ENCODE measurements around the gene OXTR.
A peak's percentile ranks its signal among the peaks of the same experiment; 100 is the strongest.

OXTR gene

GRCh38 chr3:8768364-8769087 is 887 bp downstream of the OXTR start:
- H3K4me1 ChIP-seq (ENCODE audit: control insufficient read depth in 2 of 2, insufficient read depth in 2 of 2, low read length in 2 of 2), result peaks cover 8% of the 10 kb centered on the region in 2 donors
- H3K4me3 ChIP-seq (ENCODE audit: low read length in 2 of 2), result peak overlapping the region in 1 of 2 donors; percentile 25
- no peaks in the 10 kb centered on the region for H3K36me3 ChIP-seq (ENCODE audit: control insufficient read depth in 2 of 2, insufficient read depth in 2 of 2, low read length in 2 of 2)
- H3K9ac ChIP-seq (ENCODE audit: low read depth in 1 of 2, low read length in 2 of 2), result no peak overlapping the region
- H3K27ac ChIP-seq (ENCODE audit: low read depth in 2 of 2, low read length in 2 of 2), result no peak overlapping the region
- peaks cover 30 to 32% of the 10 kb centered on the region in 2 donors for H3K27me3 ChIP-seq (ENCODE audit: control insufficient read depth in 2 of 2, insufficient read depth in 2 of 2, low read length in 2 of 2)
- H3K9me3 ChIP-seq (ENCODE audit: control insufficient read depth in 2 of 2, low read length in 2 of 2), result no peaks in the 10 kb centered on the region

- no peak overlapping the region for H3K9ac ChIP-seq (ENCODE audit: low read depth in 1 of 2, low read length in 2 of 2)
- no peaks in the 10 kb centered on the region for H3K9me3 ChIP-seq (ENCODE audit: control insufficient read depth in 2 of 2, low read length in 2 of 2)
- H3K4me1 ChIP-seq (ENCODE audit: control insufficient read depth in 2 of 2, insufficient read depth in 2 of 2, low read length in 2 of 2), result peaks cover 8% of the 10 kb centered on the region in 2 donors
- H3K27me3 ChIP-seq (ENCODE audit: control insufficient read depth in 2 of 2, insufficient read depth in 2 of 2, low read length in 2 of 2), result peaks cover 30 to 32% of the 10 kb centered on the region in 2 donors
- H3K27ac ChIP-seq (ENCODE audit: low read depth in 2 of 2, low read length in 2 of 2), result no peak overlapping the region
- H3K36me3 ChIP-seq (ENCODE audit: control insufficient read depth in 2 of 2, insufficient read depth in 2 of 2, low read length in 2 of 2), result no peaks in the 10 kb centered on the region
- H3K4me3 ChIP-seq (ENCODE audit: low read length in 2 of 2), result peak overlapping the region; percentile 25 to 31
These were observed 1.6 kb downstream of the OXTR start for GRCh38 chr3:8767667-8768363.

DNA sequence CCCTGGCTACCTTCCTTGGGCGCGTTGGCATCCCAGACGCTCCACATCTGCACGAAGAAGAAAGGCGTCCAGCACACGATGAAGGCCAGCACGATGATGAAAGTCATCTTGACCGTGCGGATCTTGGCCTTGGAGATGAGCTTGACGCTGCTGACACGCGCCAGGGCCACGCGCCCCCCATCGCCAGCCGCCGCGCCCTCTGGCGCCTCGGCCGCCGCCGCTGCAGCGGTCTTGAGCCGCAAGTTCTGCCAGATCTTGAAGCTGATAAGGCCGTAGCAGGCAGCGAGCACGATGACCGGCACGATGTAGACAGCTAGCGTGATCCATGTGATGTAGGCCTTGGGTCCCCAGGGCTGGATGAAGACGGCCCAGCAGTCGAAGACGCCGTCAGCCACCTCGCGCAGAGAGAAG is 2.2 kb downstream of the OXTR start:
- Histone ChIP-seq H3K4me3 (ENCODE audit: low read length in 2 of 2) (peak overlapping the region; percentile 13 to 25), H3K27ac (ENCODE audit: low read depth in 2 of 2, low read length in 2 of 2) (no peak overlapping the region), H3K36me3 (ENCODE audit: control insufficient read depth in 2 of 2, insufficient read depth in 2 of 2, low read length in 2 of 2) (no peaks in the 10 kb centered on the region), H3K4me1 (ENCODE audit: control insufficient read depth in 2 of 2, insufficient read depth in 2 of 2, low read length in 2 of 2) (peaks cover 8% of the 10 kb centered on the region in 2 donors), H3K9me3 (ENCODE audit: control insufficient read depth in 2 of 2, low read length in 2 of 2) (no peaks in the 10 kb centered on the region), H3K9ac (ENCODE audit: low read depth in 1 of 2, low read length in 2 of 2) (no peak overlapping the region), H3K27me3 (ENCODE audit: control insufficient read depth in 2 of 2, insufficient read depth in 2 of 2, low read length in 2 of 2) (peaks cover 30 to 32% of the 10 kb centered on the region in 2 donors)

DNA sequence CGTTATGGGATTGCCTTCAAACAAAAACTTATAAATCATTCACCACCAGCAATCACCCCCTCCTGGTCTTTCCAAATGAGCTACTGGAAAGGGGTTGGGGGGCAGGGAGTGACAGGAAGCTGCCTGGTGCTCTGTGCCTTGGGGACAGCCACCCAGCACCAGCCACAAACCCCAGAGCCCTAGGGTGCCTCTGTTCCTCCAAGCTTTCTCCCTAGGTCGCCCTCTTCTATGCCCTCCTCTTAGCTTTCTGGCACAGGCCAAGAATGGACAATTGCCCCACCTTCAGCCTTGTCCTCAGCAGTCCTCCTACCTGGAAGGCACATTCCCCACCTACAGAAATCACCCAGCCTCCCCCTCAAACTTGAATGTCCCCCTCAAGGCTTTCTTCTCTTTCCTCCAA is 3.3 kb downstream of the OXTR start:
- Histone ChIP-seq H3K36me3 (ENCODE audit: control insufficient read depth in 2 of 2, insufficient read depth in 2 of 2, low read length in 2 of 2) (no peaks in the 10 kb centered on the region), H3K27ac (ENCODE audit: low read depth in 2 of 2, low read length in 2 of 2) (no peak overlapping the region), H3K9me3 (ENCODE audit: control insufficient read depth in 2 of 2, low read length in 2 of 2) (no peaks in the 10 kb centered on the region), H3K27me3 (ENCODE audit: control insufficient read depth in 2 of 2, insufficient read depth in 2 of 2, low read length in 2 of 2) (peaks cover 30 to 32% of the 10 kb centered on the region in 2 donors), H3K4me3 (ENCODE audit: low read length in 2 of 2) (no peak overlapping the region), H3K4me1 (ENCODE audit: control insufficient read depth in 2 of 2, insufficient read depth in 2 of 2, low read length in 2 of 2) (peaks cover 8% of the 10 kb centered on the region in 2 donors), H3K9ac (ENCODE audit: low read depth in 1 of 2, low read length in 2 of 2) (no peak overlapping the region)

DNA sequence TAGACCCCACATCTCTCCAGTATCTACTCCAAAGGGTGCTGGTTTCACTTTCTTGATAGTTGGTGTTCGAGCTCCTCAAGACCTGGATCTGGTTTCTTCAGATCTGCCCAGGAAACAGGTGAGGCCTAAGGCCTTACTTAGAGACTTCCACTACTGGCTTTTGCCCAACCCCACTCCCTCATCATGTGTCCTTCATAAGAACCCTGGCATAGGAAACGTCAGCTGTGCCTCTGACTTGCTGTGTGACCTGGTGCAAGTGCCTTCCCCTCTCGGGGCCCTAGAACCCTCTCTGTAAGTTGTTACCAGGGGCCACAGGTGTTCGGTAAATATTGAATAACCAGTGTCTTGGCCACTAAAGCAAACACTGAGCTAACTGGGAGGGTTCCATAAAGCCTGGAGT is 3.9 kb downstream of the OXTR start:
- H3K4me3 ChIP-seq (ENCODE audit: low read length in 2 of 2), result no peak overlapping the region
- no peaks in the 10 kb centered on the region for H3K9me3 ChIP-seq (ENCODE audit: control insufficient read depth in 2 of 2, low read length in 2 of 2)
- H3K9ac ChIP-seq (ENCODE audit: low read depth in 1 of 2, low read length in 2 of 2), result no peak overlapping the region
- H3K27ac ChIP-seq (ENCODE audit: low read depth in 2 of 2, low read length in 2 of 2), result no peak overlapping the region
- H3K36me3 ChIP-seq (ENCODE audit: control insufficient read depth in 2 of 2, insufficient read depth in 2 of 2, low read length in 2 of 2), result no peaks in the 10 kb centered on the region
- H3K27me3 ChIP-seq (ENCODE audit: control insufficient read depth in 2 of 2, insufficient read depth in 2 of 2, low read length in 2 of 2), result peaks cover 27 to 32% of the 10 kb centered on the region in 2 donors
- H3K4me1 ChIP-seq (ENCODE audit: control insufficient read depth in 2 of 2, insufficient read depth in 2 of 2, low read length in 2 of 2), result peaks cover 8% of the 10 kb centered on the region in 2 donors

DNA sequence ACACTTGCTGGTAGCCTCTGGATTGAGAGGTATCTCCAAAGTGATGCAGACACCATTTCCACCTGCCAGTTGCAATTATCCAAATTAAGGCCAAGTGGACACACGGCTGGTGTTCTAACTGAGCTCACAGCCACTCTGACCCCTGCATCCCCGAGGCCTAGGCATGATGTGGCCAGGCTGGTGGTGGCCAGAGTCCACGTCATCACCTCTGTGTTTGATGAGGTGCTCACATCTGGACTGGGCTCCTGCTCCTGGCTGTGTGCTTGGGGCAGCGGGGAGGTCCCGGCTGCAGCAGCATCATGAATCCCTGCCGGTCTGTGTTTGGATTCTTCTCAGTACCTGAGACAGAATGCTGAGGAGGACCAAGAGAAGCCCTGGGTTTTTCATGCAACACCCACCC is 4.9 kb downstream of the OXTR start:
- Histone ChIP-seq H3K36me3 (ENCODE audit: control insufficient read depth in 2 of 2, insufficient read depth in 2 of 2, low read length in 2 of 2) (no peaks in the 10 kb centered on the region), H3K27me3 (ENCODE audit: control insufficient read depth in 2 of 2, insufficient read depth in 2 of 2, low read length in 2 of 2) (peaks cover 24% of the 10 kb centered on the region in 2 donors), H3K27ac (ENCODE audit: low read depth in 2 of 2, low read length in 2 of 2) (no peak overlapping the region), H3K4me3 (ENCODE audit: low read length in 2 of 2) (no peak overlapping the region), H3K9me3 (ENCODE audit: control insufficient read depth in 2 of 2, low read length in 2 of 2) (no peaks in the 10 kb centered on the region), H3K4me1 (ENCODE audit: control insufficient read depth in 2 of 2, insufficient read depth in 2 of 2, low read length in 2 of 2) (peaks cover 8% of the 10 kb centered on the region in 2 donors), H3K9ac (ENCODE audit: low read depth in 1 of 2, low read length in 2 of 2) (no peak overlapping the region)

DNA sequence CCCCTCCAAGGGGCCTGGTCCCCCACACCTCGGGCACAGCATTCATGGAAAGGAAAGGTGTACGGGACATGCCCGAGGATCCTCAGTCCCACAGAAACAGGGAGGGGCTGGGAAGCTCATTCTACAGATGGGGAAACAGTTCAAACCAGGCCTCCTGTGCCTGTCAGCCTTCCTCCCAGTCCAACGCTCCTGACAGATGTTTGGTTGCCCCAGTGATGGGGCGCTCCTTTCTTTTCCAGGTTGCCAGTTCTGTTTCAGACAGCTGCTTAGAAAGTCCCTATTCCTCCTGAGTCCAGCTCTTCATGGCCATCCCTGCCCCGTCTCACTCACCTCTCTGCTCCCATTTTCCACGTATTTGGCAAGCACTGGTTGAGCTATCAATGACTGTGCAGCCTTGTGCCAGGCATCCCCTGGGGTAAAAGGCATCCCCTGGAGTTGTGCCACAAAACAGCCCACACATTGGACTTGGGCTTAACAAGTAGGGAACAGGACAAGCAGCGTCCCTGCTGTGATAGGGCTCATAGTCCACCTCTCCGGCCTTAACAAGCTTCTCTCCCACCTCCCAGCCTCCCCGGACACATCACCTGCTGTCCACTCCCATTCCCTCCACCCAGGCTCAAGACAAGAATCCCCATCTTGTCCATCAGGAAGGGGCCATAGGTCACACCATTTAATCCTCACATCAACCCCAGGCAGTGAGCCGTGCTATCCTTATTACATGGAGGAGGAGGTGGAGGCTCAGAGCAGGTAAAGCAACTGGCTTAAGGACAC is 6.6 kb downstream of the OXTR start:
- Histone ChIP-seq H3K27ac (ENCODE audit: low read depth in 2 of 2, low read length in 2 of 2) (no peak overlapping the region), H3K9ac (ENCODE audit: low read depth in 1 of 2, low read length in 2 of 2) (no peak overlapping the region), H3K9me3 (ENCODE audit: control insufficient read depth in 2 of 2, low read length in 2 of 2) (no peaks in the 10 kb centered on the region), H3K36me3 (ENCODE audit: control insufficient read depth in 2 of 2, insufficient read depth in 2 of 2, low read length in 2 of 2) (no peaks in the 10 kb centered on the region), H3K4me1 (ENCODE audit: control insufficient read depth in 2 of 2, insufficient read depth in 2 of 2, low read length in 2 of 2) (peaks cover 0 to 3% of the 10 kb centered on the region in 2 donors), H3K27me3 (ENCODE audit: control insufficient read depth in 2 of 2, insufficient read depth in 2 of 2, low read length in 2 of 2) (peaks cover 8 to 12% of the 10 kb centered on the region in 2 donors), H3K4me3 (ENCODE audit: low read length in 2 of 2) (no peak overlapping the region)

DNA sequence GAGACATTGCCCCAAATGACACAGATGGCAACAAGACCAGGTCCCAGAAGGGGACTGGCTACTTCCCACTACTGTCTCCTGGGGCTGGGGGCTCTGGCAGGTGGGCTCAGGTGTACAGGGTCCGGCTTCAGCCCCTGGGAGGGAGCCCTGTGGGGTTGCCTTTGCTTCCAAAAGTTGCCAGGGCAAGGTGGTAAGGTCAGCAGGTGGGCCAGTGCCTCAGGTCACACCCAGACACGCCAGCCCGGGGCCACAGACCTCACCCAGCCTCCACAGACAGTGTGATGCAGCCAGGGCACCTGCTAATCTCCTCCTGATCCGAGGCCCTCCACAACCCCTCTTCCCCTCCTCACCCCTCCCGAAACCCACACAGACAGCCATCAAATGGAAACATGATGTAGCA is 7.5 kb downstream of the OXTR start:
- Histone ChIP-seq H3K27me3 (ENCODE audit: control insufficient read depth in 2 of 2, insufficient read depth in 2 of 2, low read length in 2 of 2) (peaks cover 0 to 5% of the 10 kb centered on the region in 2 donors), H3K9ac (ENCODE audit: low read depth in 1 of 2, low read length in 2 of 2) (no peak overlapping the region), H3K36me3 (ENCODE audit: control insufficient read depth in 2 of 2, insufficient read depth in 2 of 2, low read length in 2 of 2) (no peaks in the 10 kb centered on the region), H3K4me1 (ENCODE audit: control insufficient read depth in 2 of 2, insufficient read depth in 2 of 2, low read length in 2 of 2) (no peaks in the 10 kb centered on the region), H3K4me3 (ENCODE audit: low read length in 2 of 2) (no peak overlapping the region), H3K9me3 (ENCODE audit: control insufficient read depth in 2 of 2, low read length in 2 of 2) (no peaks in the 10 kb centered on the region), H3K27ac (ENCODE audit: low read depth in 2 of 2, low read length in 2 of 2) (no peak overlapping the region)

DNA sequence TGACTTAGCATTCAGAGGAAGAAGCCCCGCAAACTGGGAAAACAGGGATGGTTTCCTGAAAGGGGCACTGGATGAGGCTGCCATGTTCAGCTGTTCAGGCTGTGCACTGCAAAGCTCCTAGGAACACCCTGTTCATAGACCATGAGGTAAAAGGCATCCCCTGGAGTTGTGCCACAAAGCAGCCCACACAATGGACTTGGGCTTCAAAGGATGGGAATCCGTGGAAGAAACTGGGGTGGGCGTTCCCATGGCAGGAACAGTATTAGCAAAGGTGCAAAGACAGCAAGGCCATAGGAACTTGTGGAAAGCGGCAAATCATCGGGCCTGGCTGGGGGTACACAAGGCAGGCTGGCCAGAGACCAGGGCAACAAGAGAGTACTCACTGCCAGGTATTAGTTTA is 8.9 kb downstream of the OXTR start:
- Histone ChIP-seq H3K9me3 (ENCODE audit: control insufficient read depth in 2 of 2, low read length in 2 of 2) (no peaks in the 10 kb centered on the region), H3K36me3 (ENCODE audit: control insufficient read depth in 2 of 2, insufficient read depth in 2 of 2, low read length in 2 of 2) (no peaks in the 10 kb centered on the region), H3K4me3 (ENCODE audit: low read length in 2 of 2) (no peak overlapping the region), H3K4me1 (ENCODE audit: control insufficient read depth in 2 of 2, insufficient read depth in 2 of 2, low read length in 2 of 2) (no peaks in the 10 kb centered on the region), H3K27ac (ENCODE audit: low read depth in 2 of 2, low read length in 2 of 2) (no peak overlapping the region), H3K9ac (ENCODE audit: low read depth in 1 of 2, low read length in 2 of 2) (no peak overlapping the region), H3K27me3 (ENCODE audit: control insufficient read depth in 2 of 2, insufficient read depth in 2 of 2, low read length in 2 of 2) (no peaks in the 10 kb centered on the region)

DNA sequence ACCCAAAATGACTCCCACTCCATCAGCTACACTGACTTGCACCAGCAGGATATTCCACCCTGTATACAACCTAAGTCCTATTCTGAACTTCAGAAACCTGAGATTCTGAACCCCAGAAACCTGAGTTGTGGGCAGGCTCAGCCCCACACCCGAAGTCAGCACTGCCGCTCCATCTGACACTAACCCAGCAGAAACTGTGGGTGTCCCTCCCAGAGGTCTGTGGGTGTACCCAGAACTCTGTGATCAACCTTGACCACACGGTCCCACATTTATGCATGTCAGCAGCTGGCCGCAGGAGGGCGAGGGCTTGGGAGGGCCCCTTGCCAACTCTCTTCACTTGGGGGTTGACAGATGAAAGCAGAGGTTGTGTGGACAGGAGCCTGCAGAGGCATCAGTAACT is 9.3 kb downstream of the OXTR start:
- Histone ChIP-seq H3K9me3 (ENCODE audit: control insufficient read depth in 2 of 2, low read length in 2 of 2) (no peaks in the 10 kb centered on the region), H3K4me1 (ENCODE audit: control insufficient read depth in 2 of 2, insufficient read depth in 2 of 2, low read length in 2 of 2) (no peaks in the 10 kb centered on the region), H3K27me3 (ENCODE audit: control insufficient read depth in 2 of 2, insufficient read depth in 2 of 2, low read length in 2 of 2) (no peaks in the 10 kb centered on the region), H3K36me3 (ENCODE audit: control insufficient read depth in 2 of 2, insufficient read depth in 2 of 2, low read length in 2 of 2) (no peaks in the 10 kb centered on the region), H3K9ac (ENCODE audit: low read depth in 1 of 2, low read length in 2 of 2) (no peak overlapping the region), H3K27ac (ENCODE audit: low read depth in 2 of 2, low read length in 2 of 2) (no peak overlapping the region), H3K4me3 (ENCODE audit: low read length in 2 of 2) (no peak overlapping the region)

Measured in mucosa of rectum (tissue), 2 donors.